ENCODE data around the gene ALDH1A2. TPM values are rescaled to one million over a fixed set of nuclear protein-coding genes. Genes with fewer than 3 reads are reported as not detected.

Gene ALDH1A2
- polyA plus RNA-seq, 1 of the 3 experiments (the other 2 are of a cell fraction): not detected

DNA sequence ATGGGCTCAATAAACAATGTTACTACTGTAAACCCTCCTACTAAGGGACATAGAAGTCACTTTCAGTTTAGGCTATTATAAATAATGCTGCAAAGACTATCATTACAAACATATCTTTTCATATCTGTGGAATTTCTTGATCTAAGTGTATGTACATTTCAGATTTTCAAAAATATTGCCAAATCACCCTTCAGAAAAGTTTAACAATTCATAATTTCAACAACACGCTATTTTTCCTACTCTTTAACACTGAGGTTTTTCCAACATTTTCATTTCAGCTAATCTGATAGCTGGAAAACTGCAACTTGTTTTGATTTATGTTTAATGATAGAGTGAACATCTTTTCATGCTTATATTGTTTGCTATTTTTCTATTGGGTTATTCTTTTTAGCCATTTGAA is 69.0 kb downstream of the ALDH1A2 start (continued):
- TF ChIP-seq ZBTB33 (IDR thresholded peaks at IDR 0.05; ENCODE audit: borderline replicate concordance, low read depth) (no peak), TEAD4 (IDR thresholded peaks at IDR 0.05; ENCODE audit: borderline replicate concordance, insufficient read depth) (no peak), RFX5 (IDR thresholded peaks at IDR 0.05; ENCODE audit: low read length) (no peak), RCOR1 (IDR thresholded peaks at IDR 0.05; ENCODE audit: low read length) (no peak), MEF2A (IDR thresholded peaks at IDR 0.05; ENCODE audit: borderline replicate concordance, low read depth) (no peak)

- Histone ChIP-seq H3K27ac (ENCODE audit: low read depth in 2 of 2, low read length in 1 of 2) (no peak overlapping the region), H3K9me2 (no peaks in the 10 kb centered on the region), H3K4me1 (ENCODE audit: control insufficient read depth in 1 of 2, insufficient read depth in 2 of 2, low read depth in 1 of 2, low read length in 1 of 2) (no peaks in the 10 kb centered on the region; a peak in 1 of 4 replicates), H3K79me2 (ENCODE audit: insufficient read depth) (no peaks in the 10 kb centered on the region), H3K36me3 (replicated peaks in 1 of 2; ENCODE audit: control insufficient read depth in 1 of 2, insufficient read depth in 2 of 2, low read length in 1 of 2) (no peaks in the 10 kb centered on the region), H3K9me3 (no peaks in the 10 kb centered on the region), H3K9ac (no peak overlapping the region), H2AFZ (ENCODE audit: low read depth) (no peak overlapping the region), H3K4me2 (no peak overlapping the region), H4K20me1 (ENCODE audit: insufficient read depth) (no peaks in the 10 kb centered on the region), H3K4me3 (ENCODE audit: low read depth in 2 of 2, low read length in 1 of 2) (no peak overlapping the region), H3F3A (replicated peaks; ENCODE audit: insufficient read depth) (no peaks in the 10 kb centered on the region), H3K27me3 (ENCODE audit: insufficient read depth) (no peaks in the 10 kb centered on the region)
- TF ChIP-seq ZBTB33 (IDR thresholded peaks at IDR 0.05; ENCODE audit: borderline replicate concordance, low read depth) (no peak), JUND (IDR thresholded peaks at IDR 0.05) (no peak), FOXJ3 (CRISPR knock-in tag; IDR thresholded peaks at IDR 0.05) (no peak), RAD21 (IDR thresholded peaks at IDR 0.05; ENCODE audit: low read length) (no peak), FOSL2 (IDR thresholded peaks at IDR 0.05; ENCODE audit: borderline replicate concordance, low read depth) (no peak), POLR2AphosphoS5 (IDR thresholded peaks at IDR 0.05; ENCODE audit: low read depth, low read length) (no peak), MXI1 (IDR thresholded peaks at IDR 0.05; ENCODE audit: low read depth, low read length) (no peak), GATA2 (CRISPR knock-in tag; IDR thresholded peaks at IDR 0.05) (no peak), SIN3A (IDR thresholded peaks at IDR 0.05; ENCODE audit: borderline replicate concordance, low read depth, low read length) (no peak), TCF12 (IDR thresholded peaks at IDR 0.05) (no peak), YY1 (IDR thresholded peaks at IDR 0.05; ENCODE audit: low read depth) (no peak)
- TF ChIP-seq, protein P1, sequence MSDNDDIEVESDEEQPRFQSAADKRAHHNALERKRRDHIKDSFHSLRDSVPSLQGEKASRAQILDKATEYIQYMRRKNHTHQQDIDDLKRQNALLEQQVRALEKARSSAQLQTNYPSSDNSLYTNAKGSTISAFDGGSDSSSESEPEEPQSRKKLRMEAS (IDR thresholded peaks at IDR 0.05; ENCODE audit: low read depth): no peak
- TF ChIP-seq, protein P2, sequence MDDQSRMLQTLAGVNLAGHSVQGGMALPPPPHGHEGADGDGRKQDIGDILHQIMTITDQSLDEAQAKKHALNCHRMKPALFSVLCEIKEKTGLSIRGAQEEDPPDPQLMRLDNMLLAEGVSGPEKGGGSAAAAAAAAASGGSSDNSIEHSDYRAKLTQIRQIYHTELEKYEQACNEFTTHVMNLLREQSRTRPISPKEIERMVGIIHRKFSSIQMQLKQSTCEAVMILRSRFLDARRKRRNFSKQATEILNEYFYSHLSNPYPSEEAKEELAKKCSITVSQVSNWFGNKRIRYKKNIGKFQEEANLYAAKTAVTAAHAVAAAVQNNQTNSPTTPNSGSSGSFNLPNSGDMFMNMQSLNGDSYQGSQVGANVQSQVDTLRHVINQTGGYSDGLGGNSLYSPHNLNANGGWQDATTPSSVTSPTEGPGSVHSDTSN (IDR thresholded peaks at IDR 0.05): no peak
- TF ChIP-seq, protein P3, sequence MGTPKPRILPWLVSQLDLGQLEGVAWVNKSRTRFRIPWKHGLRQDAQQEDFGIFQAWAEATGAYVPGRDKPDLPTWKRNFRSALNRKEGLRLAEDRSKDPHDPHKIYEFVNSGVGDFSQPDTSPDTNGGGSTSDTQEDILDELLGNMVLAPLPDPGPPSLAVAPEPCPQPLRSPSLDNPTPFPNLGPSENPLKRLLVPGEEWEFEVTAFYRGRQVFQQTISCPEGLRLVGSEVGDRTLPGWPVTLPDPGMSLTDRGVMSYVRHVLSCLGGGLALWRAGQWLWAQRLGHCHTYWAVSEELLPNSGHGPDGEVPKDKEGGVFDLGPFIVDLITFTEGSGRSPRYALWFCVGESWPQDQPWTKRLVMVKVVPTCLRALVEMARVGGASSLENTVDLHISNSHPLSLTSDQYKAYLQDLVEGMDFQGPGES (IDR thresholded peaks at IDR 0.05; ENCODE audit: low read depth, low read length): no peak
- TF ChIP-seq, protein P4, sequence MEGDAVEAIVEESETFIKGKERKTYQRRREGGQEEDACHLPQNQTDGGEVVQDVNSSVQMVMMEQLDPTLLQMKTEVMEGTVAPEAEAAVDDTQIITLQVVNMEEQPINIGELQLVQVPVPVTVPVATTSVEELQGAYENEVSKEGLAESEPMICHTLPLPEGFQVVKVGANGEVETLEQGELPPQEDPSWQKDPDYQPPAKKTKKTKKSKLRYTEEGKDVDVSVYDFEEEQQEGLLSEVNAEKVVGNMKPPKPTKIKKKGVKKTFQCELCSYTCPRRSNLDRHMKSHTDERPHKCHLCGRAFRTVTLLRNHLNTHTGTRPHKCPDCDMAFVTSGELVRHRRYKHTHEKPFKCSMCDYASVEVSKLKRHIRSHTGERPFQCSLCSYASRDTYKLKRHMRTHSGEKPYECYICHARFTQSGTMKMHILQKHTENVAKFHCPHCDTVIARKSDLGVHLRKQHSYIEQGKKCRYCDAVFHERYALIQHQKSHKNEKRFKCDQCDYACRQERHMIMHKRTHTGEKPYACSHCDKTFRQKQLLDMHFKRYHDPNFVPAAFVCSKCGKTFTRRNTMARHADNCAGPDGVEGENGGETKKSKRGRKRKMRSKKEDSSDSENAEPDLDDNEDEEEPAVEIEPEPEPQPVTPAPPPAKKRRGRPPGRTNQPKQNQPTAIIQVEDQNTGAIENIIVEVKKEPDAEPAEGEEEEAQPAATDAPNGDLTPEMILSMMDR (IDR thresholded peaks at IDR 0.05): no peak
- 44% methylated on average over 3 of the region's 3 CpGs for WGBS (ENCODE audit: low lambda C conversion rate)
- DNase-seq: no peak
- CTCF ChIA-PET: interaction anchor here (1.3 to 2.4 kb wide), 4 partner anchors 22 to 76 kb away, joined by 3 to 6 read pairs (median 4); no protein-coding TSS in a partner anchor
- POLR2A ChIA-PET: no interaction called here
Observed at GRCh38 chr15:57994221-57995049, 71.1 kb downstream of the ALDH1A2 start.
